Measurements from ENCODE around the gene CHD9NB. TPM values are rescaled to one million over a fixed set of nuclear protein-coding genes. Genes with fewer than 3 reads are reported as not detected.

CHD9NB gene
- total and polyA plus RNA-seq, 2 of the 4 experiments (the other 2 are of a cell fraction), result 0.94 to 1.1 TPM

DNA sequence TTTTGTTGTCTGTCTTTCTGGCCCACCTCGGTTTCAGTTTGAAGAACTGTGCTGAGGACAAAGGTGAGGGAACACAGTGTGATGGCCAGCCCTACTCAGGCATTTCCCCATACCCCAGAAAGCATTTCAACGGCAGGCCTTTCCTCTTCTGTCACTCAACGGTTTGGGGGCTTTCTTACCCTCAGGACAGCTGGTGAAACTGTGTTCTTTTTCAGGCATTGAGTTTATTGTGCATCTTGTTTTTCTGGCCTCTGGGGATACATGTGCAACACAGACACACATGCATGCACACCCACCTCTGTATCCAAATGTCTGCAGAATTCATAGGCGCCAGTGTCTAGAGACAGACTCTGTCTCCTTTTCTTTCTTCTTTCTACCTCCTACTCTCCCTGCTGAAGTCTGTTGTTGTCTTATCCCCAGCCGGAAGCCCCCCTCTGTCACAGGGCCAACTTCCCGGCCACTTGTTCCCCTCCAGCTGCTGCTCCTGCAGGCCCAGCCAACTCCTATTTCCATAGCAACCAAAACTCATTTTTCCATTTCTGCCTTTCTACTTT is 19.1 kb upstream of the CHD9NB start:
- peaks cover 8% of the 10 kb centered on the region; the same call in 1 of the 2 replicates for H3K9me1 ChIP-seq (ENCODE audit: insufficient read depth, low read length)
- no peak overlapping the region for H2AFZ ChIP-seq (replicated peaks; ENCODE audit: low read length, poor library complexity)
- H3K18ac ChIP-seq (ENCODE audit: low read depth, low read length), result no peak overlapping the region
- no peaks in the 10 kb centered on the region for H3K9me3 ChIP-seq (ENCODE audit: control insufficient read depth, insufficient read depth, low read length)
- H2BK15ac ChIP-seq (ENCODE audit: low read depth, low read length), result no peak overlapping the region
- no peak overlapping the region for H3K4me3 ChIP-seq (ENCODE audit: insufficient read depth, low read depth, low read length)
- dilution Hi-C loops (cut with HindIII; ENCODE audit: low sequenced_read_pairs, unreplicated experiment) (no loop called here), intact Hi-C loops (cut with micrococcal nuclease) (no loop called here), in situ Hi-C loops (cut with MboI; ENCODE audit: low sequenced_read_pairs) (loop anchor here (25.0 kb wide), 2 partner anchors 365 to 1185 kb away; partner anchors contain the start of gene RBL2)
- 75% methylated on average over 1 of the region's 6 CpGs; no CpG with 5 or more reads in 1 of the 2 experiments for WGBS, 2 experiments (ENCODE audit: extremely low coverage in 2 of 2, insufficient read length in 1 of 2)
- H3K79me1 ChIP-seq (ENCODE audit: low read depth in 1 of 2, low read length in 2 of 2), result peaks cover 24 to 40% of the 10 kb centered on the region in 2 experiments
- no peak overlapping the region for H4K8ac ChIP-seq (ENCODE audit: low read depth in 2 of 2, low read length in 2 of 2)
- H3K36me3 ChIP-seq (ENCODE audit: control insufficient read depth, insufficient read depth, low read length), result peaks cover 4% of the 10 kb centered on the region; the same call in 1 of the 2 replicates
- H4K5ac ChIP-seq (ENCODE audit: low read depth, low read length), result no peak overlapping the region
- TF ChIP-seq SMC3 (IDR thresholded peaks at IDR 0.05; ENCODE audit: low read depth, low read length) (no peak), FOS (IDR thresholded peaks at IDR 0.05; ENCODE audit: low read depth, low read length) (no peak), MAFK (IDR thresholded peaks at IDR 0.05; ENCODE audit: low read depth, low read length) (no peak), RAD21 (IDR thresholded peaks at IDR 0.05; ENCODE audit: low read length) (no peak), CHD1 (IDR thresholded peaks at IDR 0.05; ENCODE audit: low read depth, low read length) (no peak), BHLHE40 (IDR thresholded peaks at IDR 0.05; ENCODE audit: low read depth, low read length) (no peak), CEBPB (IDR thresholded peaks at IDR 0.05; ENCODE audit: low read depth, low read length) (no peak), NFE2L2 (IDR thresholded peaks at IDR 0.05; ENCODE audit: low read depth, low read length) (no peak), RFX5 (IDR thresholded peaks at IDR 0.05; ENCODE audit: low read depth, low read length) (no peak), RCOR1 (IDR thresholded peaks at IDR 0.05; ENCODE audit: insufficient replicate concordance, low read length) (no peak), POLR2A (IDR thresholded peaks at IDR 0.05; ENCODE audit: low read depth, low read length) (no peak), MXI1 (IDR thresholded peaks at IDR 0.05; ENCODE audit: borderline replicate concordance, low read depth, low read length) (no peak), MAZ (IDR thresholded peaks at IDR 0.05; ENCODE audit: borderline replicate concordance, low read depth, low read length) (no peak)
- TF ChIP-seq, protein P1, sequence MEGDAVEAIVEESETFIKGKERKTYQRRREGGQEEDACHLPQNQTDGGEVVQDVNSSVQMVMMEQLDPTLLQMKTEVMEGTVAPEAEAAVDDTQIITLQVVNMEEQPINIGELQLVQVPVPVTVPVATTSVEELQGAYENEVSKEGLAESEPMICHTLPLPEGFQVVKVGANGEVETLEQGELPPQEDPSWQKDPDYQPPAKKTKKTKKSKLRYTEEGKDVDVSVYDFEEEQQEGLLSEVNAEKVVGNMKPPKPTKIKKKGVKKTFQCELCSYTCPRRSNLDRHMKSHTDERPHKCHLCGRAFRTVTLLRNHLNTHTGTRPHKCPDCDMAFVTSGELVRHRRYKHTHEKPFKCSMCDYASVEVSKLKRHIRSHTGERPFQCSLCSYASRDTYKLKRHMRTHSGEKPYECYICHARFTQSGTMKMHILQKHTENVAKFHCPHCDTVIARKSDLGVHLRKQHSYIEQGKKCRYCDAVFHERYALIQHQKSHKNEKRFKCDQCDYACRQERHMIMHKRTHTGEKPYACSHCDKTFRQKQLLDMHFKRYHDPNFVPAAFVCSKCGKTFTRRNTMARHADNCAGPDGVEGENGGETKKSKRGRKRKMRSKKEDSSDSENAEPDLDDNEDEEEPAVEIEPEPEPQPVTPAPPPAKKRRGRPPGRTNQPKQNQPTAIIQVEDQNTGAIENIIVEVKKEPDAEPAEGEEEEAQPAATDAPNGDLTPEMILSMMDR (conservative IDR thresholded peaks at IDR 0.05; ENCODE audit: low read depth, low read length), result no peak
- TF ChIP-seq, protein P2, sequence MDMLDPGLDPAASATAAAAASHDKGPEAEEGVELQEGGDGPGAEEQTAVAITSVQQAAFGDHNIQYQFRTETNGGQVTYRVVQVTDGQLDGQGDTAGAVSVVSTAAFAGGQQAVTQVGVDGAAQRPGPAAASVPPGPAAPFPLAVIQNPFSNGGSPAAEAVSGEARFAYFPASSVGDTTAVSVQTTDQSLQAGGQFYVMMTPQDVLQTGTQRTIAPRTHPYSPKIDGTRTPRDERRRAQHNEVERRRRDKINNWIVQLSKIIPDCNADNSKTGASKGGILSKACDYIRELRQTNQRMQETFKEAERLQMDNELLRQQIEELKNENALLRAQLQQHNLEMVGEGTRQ (IDR thresholded peaks at IDR 0.05; ENCODE audit: low read depth, low read length), result no peak
- TF ChIP-seq, protein P3, sequence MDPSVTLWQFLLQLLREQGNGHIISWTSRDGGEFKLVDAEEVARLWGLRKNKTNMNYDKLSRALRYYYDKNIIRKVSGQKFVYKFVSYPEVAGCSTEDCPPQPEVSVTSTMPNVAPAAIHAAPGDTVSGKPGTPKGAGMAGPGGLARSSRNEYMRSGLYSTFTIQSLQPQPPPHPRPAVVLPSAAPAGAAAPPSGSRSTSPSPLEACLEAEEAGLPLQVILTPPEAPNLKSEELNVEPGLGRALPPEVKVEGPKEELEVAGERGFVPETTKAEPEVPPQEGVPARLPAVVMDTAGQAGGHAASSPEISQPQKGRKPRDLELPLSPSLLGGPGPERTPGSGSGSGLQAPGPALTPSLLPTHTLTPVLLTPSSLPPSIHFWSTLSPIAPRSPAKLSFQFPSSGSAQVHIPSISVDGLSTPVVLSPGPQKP (IDR thresholded peaks at IDR 0.05; ENCODE audit: borderline replicate concordance, low read depth, low read length), result no peak
- H4K91ac ChIP-seq (ENCODE audit: insufficient read depth, low read depth, low read length), result no peak overlapping the region
- no peak overlapping the region for H2BK20ac ChIP-seq (ENCODE audit: low read depth, low read length)
- H4K20me1 ChIP-seq (ENCODE audit: insufficient read depth, low read length), result no peaks in the 10 kb centered on the region; the same call in 1 of the 2 replicates
- ATAC-seq (ENCODE audit: low read depth) (no peak), DNase-seq (no peak)
- H3K27me3 ChIP-seq (ENCODE audit: control insufficient read depth, insufficient read depth, low read length), result no peaks in the 10 kb centered on the region
- no peak overlapping the region for H2BK5ac ChIP-seq (ENCODE audit: low read depth, low read length, poor library complexity, severe bottlenecking)
- no peak overlapping the region for H3K56ac ChIP-seq (ENCODE audit: extremely low read depth, insufficient read depth, low read length)
- no peak overlapping the region for H3K4me2 ChIP-seq (ENCODE audit: low read depth, low read length)
- H2AK9ac ChIP-seq (replicated peaks; ENCODE audit: low read depth, low read length, poor library complexity), result no peak overlapping the region
- no peak overlapping the region for H3K9ac ChIP-seq (ENCODE audit: low read depth, low read length)
- no peak overlapping the region for H3K4ac ChIP-seq (ENCODE audit: low read depth, low read length)
- ChIA-PET POLR2A (ENCODE audit: unreplicated experiment) (no interaction called here), CTCF (interaction anchor here (0.7 kb wide), 1 partner anchor 63 kb away, joined by 4 read pairs; no protein-coding TSS in a partner anchor)
- BruUV-seq (replicated peaks), result no TSS peak
- no peak overlapping the region for H3K27ac ChIP-seq (ENCODE audit: insufficient read depth, low read length)
- H3K14ac ChIP-seq (replicated peaks; ENCODE audit: low read depth, low read length), result no peak overlapping the region
- 0 out of 2 replicates have a peak overlapping the region, but pooled peaks have one; percentile 65 for H3K23ac ChIP-seq (ENCODE audit: low read depth, low read length)
- no peaks in the 10 kb centered on the region; the same call in 1 of the 2 replicates for H3K4me1 ChIP-seq (ENCODE audit: control insufficient read depth, insufficient read depth, low read length)
- no peak overlapping the region for H2AK5ac ChIP-seq (ENCODE audit: low read depth, low read length)
- H2BK120ac ChIP-seq (ENCODE audit: low read depth, low read length), result no peak overlapping the region

Data from IMR-90 (cell line).